ENCODE data around the gene PFKFB4. TPM values are rescaled to one million over a fixed set of nuclear protein-coding genes. Genes with fewer than 3 reads are reported as not detected.

Gene PFKFB4
- total RNA-seq, 1 experiment from 2014 or later = 20.3 TPM

GRCh38 chr3:48562367-48563095, 5.9 kb upstream of the PFKFB4 start (continued):
- TF ChIP-seq ZBTB33 (IDR thresholded peaks at IDR 0.05; ENCODE audit: extremely low read depth, insufficient replicate concordance, low read length) (no peak), SRF (IDR thresholded peaks at IDR 0.05; ENCODE audit: low read depth) (no peak), CEBPB (IDR thresholded peaks at IDR 0.05; ENCODE audit: low read depth) (no peak), YY1 (IDR thresholded peaks at IDR 0.05; ENCODE audit: extremely low read depth, insufficient replicate concordance, low read depth, low read length) (no peak)

DNA sequence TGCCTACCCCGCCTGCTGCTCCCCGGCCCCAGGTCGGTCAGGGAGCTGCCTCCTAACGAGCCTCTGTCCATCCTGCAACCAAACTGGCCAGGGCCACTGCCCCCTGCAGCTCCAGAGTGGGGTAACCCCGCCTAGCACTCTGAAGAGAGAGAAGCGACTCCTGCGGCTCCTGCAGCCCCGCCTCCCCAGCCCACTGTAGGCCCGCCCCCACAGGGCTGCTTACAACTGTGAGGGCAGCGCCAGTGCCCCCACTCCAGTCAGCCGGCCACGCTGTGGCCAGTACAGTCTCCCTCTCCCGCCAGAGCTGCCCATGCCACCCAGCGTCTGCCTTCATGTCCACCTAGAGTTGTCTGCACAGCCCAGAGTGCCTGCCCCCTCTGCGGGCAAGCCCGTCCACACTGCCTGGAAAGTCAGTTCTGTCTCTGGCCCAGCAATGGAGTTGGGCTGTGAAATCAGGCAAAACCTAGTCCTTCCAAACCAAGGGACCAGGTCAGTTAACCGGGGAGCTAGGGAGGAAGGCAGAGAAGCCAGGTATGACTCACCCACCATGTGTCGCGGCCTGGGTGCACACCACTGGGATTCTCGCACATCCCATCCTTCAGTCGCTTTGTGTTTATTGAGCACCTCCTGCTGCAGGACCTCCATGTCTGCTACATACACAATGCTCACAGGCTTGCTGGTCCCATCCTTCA, 4.6 kb upstream of the PFKFB4 start:
- Histone ChIP-seq H3K36me3 (ENCODE audit: control insufficient read depth in 1 of 2, insufficient read depth in 2 of 2, low read length in 2 of 2) (no peaks in the 10 kb centered on the region), H4K20me1 (ENCODE audit: insufficient read depth) (no peaks in the 10 kb centered on the region), H3K27me3 (ENCODE audit: insufficient read depth, low read length) (no peaks in the 10 kb centered on the region), H3K27ac (ENCODE audit: low read depth, low read length) (peak overlapping the region; percentile 48; the same call in 1 of the 2 replicates), H3K9me3 (ENCODE audit: control insufficient read depth in 1 of 2, insufficient read depth in 1 of 2, low read depth in 1 of 2, low read length in 2 of 2) (no peaks in the 10 kb centered on the region), H3K4me1 (ENCODE audit: control insufficient read depth in 1 of 2, insufficient read depth in 2 of 2, low read length in 2 of 2) (peaks cover 55 to 88% of the 10 kb centered on the region in 2 experiments), H3K4me2 (ENCODE audit: low read length) (peak overlapping the region; percentile 57), H3K4me3 (replicated peaks in 1 of 2; ENCODE audit: low read depth in 1 of 2, low read length in 2 of 2) (no peak overlapping the region), H3K9me2 (ENCODE audit: insufficient read depth) (no peaks in the 10 kb centered on the region), H2AFZ (ENCODE audit: low read depth, low read length, poor library complexity, severe bottlenecking) (no peak overlapping the region), H3K9ac (ENCODE audit: low read length) (peak overlapping the region; percentile 30; the same call in 1 of the 2 replicates), H3K79me2 (ENCODE audit: insufficient read depth, low read length) (peaks cover 2% of the 10 kb centered on the region; the same call in 1 of the 2 replicates)
- ATAC-seq (no peak), DNase-seq (ENCODE audit: low read depth, low spot score) (no peak)
- ChIA-PET POLR2A (interaction anchor here (1.5 kb wide), 1 partner anchor 88 kb away, joined by 4 read pairs; no protein-coding TSS in a partner anchor), RAD21 (ENCODE audit: low non-redundant PET in 1 of 2, low total read pairs in 2 of 2, uncharacterized antibody in 2 of 2, unreplicated experiment in 2 of 2) (interaction anchor here in 1 of 2 experiments (0.7 kb wide), 1 partner anchor 18 kb away, joined by 4 read pairs; no protein-coding TSS in a partner anchor), CTCF (interaction anchor here (1.8 kb wide), 1 partner anchor 125 kb away, joined by 4 read pairs; no protein-coding TSS in a partner anchor)
- intact Hi-C loops (cut with micrococcal nuclease) = no loop called here
- TF ChIP-seq, protein P1, sequence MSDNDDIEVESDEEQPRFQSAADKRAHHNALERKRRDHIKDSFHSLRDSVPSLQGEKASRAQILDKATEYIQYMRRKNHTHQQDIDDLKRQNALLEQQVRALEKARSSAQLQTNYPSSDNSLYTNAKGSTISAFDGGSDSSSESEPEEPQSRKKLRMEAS (IDR thresholded peaks at IDR 0.05) = no peak
- TF ChIP-seq, protein P2, sequence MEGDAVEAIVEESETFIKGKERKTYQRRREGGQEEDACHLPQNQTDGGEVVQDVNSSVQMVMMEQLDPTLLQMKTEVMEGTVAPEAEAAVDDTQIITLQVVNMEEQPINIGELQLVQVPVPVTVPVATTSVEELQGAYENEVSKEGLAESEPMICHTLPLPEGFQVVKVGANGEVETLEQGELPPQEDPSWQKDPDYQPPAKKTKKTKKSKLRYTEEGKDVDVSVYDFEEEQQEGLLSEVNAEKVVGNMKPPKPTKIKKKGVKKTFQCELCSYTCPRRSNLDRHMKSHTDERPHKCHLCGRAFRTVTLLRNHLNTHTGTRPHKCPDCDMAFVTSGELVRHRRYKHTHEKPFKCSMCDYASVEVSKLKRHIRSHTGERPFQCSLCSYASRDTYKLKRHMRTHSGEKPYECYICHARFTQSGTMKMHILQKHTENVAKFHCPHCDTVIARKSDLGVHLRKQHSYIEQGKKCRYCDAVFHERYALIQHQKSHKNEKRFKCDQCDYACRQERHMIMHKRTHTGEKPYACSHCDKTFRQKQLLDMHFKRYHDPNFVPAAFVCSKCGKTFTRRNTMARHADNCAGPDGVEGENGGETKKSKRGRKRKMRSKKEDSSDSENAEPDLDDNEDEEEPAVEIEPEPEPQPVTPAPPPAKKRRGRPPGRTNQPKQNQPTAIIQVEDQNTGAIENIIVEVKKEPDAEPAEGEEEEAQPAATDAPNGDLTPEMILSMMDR (IDR thresholded peaks at IDR 0.05 in 2 of 3, conservative IDR thresholded peaks at IDR 0.05 in 1 of 3; ENCODE audit: borderline replicate concordance in 1 of 3, insufficient read depth in 1 of 3, low read depth in 2 of 3, low read length in 2 of 3) = peak in 2 of 3 experiments; percentile 26 to 32; a peak in 1 of 6 replicates
- BruUV-seq (replicated peaks) = no TSS peak
